GM12892 (cell line): ENCODE measurements around the gene CIT.
"Not testable (repeated sequence)": the region's sequence is repeated elsewhere in the genome, so short reads cannot be mapped to it uniquely, and the experiment has no call there.

Experiments used
- DNase-seq: peaks from one replicate; pipeline ENCODE4 v3.0.0; 2011; ENCODE audit not compliant: insufficient read length
- FAIRE-seq: peaks from 2 replicates; lab custom pipeline; 2011; peaks lifted over from hg19 to GRCh38; lab: Jason Lieb, UNC
- POLR2A ChIP-seq: IDR thresholded peaks from 2 replicates; pipeline ENCODE4 v1.6.1; 2011; ENCODE audit warnings: low read depth, low read length, control low read depth
- POLR2AphosphoS5 ChIP-seq: IDR thresholded peaks from 2 replicates; pipeline ENCODE4 v1.6.1; 2011; ENCODE audit warnings: low read depth, low read length, control low read depth
- TAF1 ChIP-seq: IDR thresholded peaks from 2 replicates; pipeline ENCODE4 v1.6.1; 2011; ENCODE audit warnings: low read depth, mild to moderate bottlenecking, control low read depth, low read length, borderline replicate concordance

The CIT gene

DNA sequence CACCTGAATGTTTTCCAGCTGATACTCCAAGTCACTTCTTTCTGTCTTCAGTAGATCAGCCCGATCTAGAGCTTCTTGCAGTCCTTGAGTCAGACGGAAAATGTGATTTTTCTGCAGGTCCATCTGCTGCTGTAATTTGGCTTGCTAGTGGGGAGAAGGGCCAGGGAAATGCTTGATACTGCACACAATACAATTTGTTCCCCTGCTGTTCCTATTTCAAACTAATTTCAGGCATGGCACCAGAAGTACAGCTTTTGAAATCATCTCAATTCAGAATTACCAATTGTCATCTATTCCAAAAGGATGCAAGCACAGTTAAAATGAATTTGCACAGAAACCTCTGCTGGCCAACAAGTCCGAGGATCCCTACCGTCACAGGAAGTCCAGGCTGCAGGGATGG lies 155.8 kb downstream of the CIT start:
- TF ChIP-seq POLR2AphosphoS5: no peak
- no peak for TF ChIP-seq TAF1
- no peak for TF ChIP-seq POLR2A
- FAIRE-seq (no peak), DNase-seq (no peak)

DNA sequence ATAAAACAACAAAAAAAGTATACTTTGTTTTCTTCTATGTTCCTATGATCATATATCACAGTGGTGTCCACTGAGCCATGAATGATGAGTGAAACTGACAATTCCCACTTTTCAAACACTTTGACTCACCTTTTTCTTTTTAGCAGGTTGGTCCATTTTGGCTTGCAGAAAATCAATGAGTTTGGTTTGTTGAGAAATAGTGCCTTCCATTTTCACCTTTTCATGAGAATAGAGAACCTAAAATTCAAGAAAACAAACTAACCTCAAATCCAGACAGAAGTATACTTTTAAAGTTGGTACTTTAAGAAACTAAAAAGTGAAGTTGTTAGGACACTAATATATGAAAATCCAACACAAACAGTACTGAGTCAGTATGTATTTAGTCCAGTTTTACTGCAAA lies 156.8 kb downstream of the CIT start:
- TF ChIP-seq TAF1: no peak
- no peak for TF ChIP-seq POLR2A
- TF ChIP-seq POLR2AphosphoS5: no peak
- DNase-seq (no peak), FAIRE-seq (no peak)

DNA sequence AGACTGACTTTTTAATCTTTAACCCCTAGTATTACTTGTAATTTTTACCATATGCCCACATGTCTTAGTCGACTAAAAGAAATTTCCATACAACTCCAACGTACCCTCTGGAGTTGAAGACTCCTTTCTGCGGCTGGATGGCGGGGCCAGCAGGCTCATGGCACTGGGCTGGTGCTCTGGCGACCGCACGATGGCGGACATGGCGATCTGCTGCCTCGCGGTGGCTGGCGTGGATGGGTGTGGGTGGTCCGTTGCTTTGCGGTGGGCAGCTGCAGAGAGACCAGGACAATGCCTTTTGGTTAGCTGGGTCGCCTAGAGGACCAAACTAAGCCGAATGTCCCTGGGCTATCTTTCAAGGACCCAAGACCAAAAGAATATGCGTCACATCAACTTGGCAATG lies 159.0 kb downstream of the CIT start:
- TF ChIP-seq POLR2AphosphoS5: no peak
- TF ChIP-seq POLR2A: no peak
- no peak for TF ChIP-seq TAF1
- no peak for FAIRE-seq
- no peak for DNase-seq

DNA sequence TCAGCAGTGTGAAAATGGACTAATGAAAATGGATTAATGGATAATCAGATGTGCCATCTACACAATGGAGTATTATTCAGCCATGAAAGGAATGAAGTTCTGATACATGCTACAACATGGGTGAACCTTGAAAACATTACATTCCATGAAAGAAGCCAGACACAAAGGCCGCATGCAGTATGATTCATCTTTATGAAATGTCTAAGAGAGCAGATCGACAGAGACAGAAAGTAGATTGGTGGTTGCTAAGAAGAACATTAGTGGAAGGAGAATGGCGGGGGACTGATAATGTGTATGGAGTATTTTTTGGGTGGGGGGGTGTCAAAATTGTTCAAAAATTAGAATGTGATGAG lies 161.9 kb downstream of the CIT start:
- TF ChIP-seq TAF1 (no peak), POLR2A (no peak), POLR2AphosphoS5 (no peak)
- FAIRE-seq: no peak
- DNase-seq: no peak

DNA sequence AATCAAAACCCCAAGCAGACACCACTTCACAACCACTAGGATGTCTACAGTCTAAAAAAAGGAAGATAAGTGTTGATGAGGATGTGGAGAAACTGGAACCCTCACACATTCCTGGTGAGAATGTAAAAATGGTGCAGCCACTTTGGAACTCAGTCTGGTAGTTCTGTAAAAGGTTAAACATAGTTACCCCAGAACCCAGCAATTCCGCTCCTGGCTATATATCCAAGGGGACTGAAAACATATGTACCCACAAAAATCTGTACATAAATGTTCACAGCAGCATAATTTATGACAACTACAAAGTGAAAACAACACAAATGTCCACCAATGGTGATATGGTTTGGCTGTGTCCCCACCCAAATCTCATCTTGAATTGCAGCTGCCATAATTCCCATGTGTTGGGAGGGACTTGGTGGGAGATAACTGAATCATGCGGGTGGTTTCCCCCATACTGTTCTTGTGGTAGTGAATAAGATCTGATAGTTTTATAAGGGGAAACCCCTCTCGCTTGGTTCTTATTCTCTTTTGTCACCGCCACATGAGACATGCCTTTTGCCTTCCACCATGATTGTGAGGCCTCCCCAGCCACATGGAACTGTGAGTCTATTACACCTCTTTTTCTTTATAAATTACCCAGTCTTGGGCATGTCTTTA lies 162.4 kb downstream of the CIT start:
- FAIRE-seq (no peak), DNase-seq (no peak)
- no peak for TF ChIP-seq POLR2AphosphoS5
- TF ChIP-seq TAF1: no peak

DNA sequence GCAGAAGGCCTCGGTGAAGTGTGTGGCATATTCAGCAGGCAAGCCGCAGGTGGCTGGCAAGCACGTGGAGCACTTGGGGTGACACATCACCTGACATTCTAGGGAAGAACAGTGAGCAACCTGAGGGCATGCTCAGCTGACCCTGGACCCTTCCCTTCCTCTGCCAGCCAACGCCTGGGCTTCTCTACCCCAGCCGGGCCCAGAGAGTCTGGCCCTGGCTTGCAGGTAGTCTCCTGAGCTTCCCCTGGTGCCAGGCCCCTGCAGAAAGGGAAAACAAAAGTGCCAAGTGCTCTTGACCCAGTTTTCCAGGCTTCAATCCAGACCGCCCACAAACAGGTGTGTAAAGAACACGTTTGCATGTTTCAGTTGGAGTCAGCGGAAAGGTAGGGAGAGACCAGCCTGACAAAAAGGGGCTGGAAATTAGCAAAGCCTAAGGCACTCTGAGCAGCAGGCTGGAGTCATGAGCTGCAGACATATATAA lies 163.5 kb downstream of the CIT start:
- no peak for FAIRE-seq
- TF ChIP-seq TAF1 (no peak), POLR2A (no peak), POLR2AphosphoS5 (no peak)
- no peak for DNase-seq

DNA sequence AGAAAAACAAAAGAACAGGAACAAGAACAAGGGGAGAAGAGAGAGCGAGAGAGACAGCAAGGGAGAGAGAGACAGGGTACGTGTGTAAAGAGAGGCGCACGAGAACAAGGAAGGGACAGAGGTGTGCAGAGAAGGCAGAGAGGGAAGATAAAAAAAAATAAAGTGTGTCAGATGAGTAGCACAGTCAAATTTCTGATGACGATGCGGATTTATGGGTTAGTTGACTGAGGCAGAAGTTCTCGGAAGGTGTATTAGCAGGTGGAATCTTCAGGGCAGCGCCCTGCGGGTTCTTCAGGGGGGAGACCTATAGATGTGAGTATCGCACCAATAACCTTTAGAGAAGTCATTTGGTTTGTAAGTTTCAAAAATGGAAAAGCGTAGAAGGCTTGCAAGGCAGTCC lies 164.4 kb downstream of the CIT start:
- DNase-seq: no peak
- FAIRE-seq: no peak
- TF ChIP-seq POLR2A (no peak), POLR2AphosphoS5 (no peak), TAF1 (no peak)

DNA sequence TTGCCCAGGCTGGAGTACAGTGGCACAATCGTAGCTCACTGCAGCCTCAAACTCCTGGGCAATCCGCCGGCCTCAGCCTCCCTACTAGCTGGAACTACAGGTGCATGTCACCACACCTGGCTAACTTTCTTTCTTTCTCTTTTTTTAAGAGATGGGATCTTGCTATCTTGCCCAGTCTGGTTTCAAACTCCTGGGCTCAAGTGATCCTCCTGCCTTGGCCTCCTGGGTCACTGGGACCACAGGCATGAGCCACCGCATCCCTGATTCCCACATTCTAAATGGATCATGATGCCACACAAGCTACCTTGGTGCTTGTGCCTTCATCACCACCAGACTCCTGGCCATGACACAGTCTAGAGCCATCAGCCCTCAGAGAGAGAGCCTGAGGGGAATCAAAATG lies 165.4 kb downstream of the CIT start:
- FAIRE-seq (no peak), DNase-seq (no peak)
- no peak for TF ChIP-seq POLR2A
- TF ChIP-seq POLR2AphosphoS5: no peak
- TF ChIP-seq TAF1: no peak

DNA sequence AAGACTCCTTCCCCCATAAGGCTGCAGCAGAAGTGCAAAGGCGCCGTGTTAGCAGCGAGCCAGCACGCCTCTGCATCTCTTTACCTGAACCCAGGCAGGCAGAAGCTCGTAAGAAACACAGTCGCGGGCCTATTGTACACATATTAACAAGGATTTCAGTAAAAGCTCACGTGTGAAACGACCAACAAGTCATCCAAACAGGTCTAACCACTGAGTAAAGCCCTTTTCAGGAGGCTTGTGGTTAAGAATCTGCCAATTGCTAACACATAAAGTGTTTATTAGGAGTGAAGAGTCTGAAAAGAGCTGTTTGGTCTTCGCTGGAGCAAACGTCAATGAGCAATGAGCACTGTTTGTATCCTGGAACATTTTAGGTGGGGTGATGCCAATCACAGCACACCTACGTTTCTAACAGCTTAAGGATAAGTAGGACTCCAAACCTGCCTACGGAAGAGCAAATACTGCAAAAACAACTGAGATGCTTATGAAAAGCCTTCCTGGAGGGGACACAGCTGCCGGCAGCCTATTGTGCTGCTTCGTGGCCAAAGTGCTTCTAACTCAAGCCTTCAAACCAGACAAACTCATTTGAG lies 166.1 kb downstream of the CIT start:
- TF ChIP-seq POLR2A (no peak), POLR2AphosphoS5 (no peak), TAF1 (no peak)
- FAIRE-seq (no peak), DNase-seq (no peak)

DNA sequence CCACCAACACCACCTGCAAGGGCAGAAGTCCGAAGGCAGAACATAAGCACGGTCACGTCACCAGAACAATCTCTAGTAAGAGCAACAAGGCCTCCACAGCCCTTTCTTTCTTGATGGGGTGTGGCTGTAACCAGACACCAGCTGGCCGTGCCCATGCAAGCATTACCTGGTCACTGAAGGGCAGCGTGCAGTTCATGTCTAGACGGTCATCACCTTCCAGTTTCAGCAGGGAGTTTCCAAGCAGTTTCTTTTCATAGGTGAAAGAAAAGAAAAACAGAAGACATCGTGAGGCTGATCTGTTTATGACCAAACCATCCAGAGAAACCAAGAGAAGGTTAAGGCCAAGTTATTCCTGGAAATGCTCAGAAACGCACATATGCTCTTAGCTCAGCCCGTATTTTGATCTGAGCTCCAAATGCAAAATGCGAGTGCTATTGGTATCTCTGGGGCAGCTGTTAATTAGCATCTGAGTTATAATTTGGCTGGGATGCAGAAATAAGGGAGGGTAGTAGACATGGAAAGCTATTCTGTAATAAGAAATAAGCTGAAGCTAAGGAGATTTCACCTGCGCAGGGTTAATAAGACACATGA lies 166.7 kb downstream of the CIT start:
- no peak for FAIRE-seq
- no peak for DNase-seq

DNA sequence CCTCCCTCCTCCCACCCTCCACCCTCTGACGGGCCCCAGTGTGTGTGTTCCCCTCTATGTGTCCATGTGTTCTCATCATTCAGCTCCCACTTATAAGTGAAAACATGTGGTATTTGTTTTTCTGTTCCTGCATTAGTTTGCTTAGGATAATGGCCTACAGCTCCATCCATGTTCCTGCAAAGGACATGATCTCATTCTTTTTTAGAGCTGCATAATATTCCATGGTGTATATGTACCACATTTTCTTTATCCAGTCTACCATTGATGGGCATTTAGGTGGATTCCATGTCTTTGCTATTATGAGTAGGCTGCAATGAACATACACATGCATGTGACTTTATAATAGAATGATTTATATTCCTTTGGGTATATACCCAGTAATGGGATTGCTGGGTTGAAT lies 170.7 kb downstream of the CIT start:
- FAIRE-seq, DNase-seq: not testable (repeated sequence)

More for the DNA sequence above, 166.7 kb downstream of the CIT start:
- TF ChIP-seq POLR2A: no peak
- TF ChIP-seq POLR2AphosphoS5: no peak
- no peak for TF ChIP-seq TAF1

DNA sequence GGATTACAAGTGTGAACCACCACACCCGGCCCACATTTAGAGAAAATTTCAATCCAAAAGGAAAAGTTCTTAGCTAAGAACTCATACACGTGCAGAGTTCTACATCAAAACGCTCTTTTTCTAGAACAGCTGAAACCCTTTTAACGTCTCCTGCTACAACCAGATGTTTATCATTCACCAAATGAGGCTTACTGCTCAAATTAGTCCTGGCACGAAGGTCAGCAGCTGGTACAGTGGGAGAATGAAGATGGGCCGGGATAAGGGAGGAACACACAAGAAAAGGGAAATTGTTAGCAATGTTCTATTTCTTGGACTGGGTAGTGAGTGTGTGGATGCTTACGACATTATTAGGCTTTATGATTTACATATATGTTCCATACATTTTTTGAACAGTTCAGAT lies 171.9 kb downstream of the CIT start:
- DNase-seq (no peak), FAIRE-seq (no peak)
- TF ChIP-seq TAF1: no peak
